ENCODE data around the gene NCKAP1.

DNA sequence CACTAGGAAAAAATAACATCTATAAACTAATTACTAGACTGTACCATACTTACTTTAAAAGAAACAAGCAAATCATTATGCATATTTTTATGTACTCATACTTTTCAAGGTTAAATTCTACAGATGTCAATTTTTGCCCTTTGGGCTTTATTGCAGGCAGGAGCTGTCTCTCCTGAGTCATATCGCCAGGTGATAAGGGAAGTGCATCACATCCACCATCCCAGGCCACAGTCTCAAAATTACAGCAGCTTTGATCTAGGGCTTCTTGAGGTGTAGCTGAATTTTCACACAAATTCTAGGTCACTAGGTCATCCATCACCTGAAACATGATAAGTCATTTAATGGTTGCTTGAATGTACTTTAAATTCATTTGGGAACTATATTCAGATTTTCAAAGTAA, 133.4 kb downstream of the NCKAP1 start:
- TF ChIP-seq POLR2A (IDR thresholded peaks at IDR 0.05) = no peak
- TF ChIP-seq, protein P1, sequence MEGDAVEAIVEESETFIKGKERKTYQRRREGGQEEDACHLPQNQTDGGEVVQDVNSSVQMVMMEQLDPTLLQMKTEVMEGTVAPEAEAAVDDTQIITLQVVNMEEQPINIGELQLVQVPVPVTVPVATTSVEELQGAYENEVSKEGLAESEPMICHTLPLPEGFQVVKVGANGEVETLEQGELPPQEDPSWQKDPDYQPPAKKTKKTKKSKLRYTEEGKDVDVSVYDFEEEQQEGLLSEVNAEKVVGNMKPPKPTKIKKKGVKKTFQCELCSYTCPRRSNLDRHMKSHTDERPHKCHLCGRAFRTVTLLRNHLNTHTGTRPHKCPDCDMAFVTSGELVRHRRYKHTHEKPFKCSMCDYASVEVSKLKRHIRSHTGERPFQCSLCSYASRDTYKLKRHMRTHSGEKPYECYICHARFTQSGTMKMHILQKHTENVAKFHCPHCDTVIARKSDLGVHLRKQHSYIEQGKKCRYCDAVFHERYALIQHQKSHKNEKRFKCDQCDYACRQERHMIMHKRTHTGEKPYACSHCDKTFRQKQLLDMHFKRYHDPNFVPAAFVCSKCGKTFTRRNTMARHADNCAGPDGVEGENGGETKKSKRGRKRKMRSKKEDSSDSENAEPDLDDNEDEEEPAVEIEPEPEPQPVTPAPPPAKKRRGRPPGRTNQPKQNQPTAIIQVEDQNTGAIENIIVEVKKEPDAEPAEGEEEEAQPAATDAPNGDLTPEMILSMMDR (IDR thresholded peaks at IDR 0.05) = no peak

All from transverse colon (tissue), 3 donors.